Activated CD4-positive, alpha-beta T cell treated with anti-CD3 and anti-CD28 coated beads, Interleukin-2, Interleukin-6, amounts not matched to agents 100 ng/mL and 50 ng/mL, durations not matched to agents 16 hours and 8 hours (primary cell): Measurements from ENCODE around the gene EZH1.

Source experiments
- DNase-seq: peaks from one replicate; pipeline ENCODE4 v3.0.0-alpha.2; 2020

EZH1 gene

GRCh38 chr17:42744806-42745617 lies at the start of gene EZH1:
Gene EZH1, minus strand, starts transcription at chr17:42745040. Its CDS starts 16,099 bp downstream, at chr17:42728941.
- peak; percentile 96 for DNase-seq

GRCh38 chr17:42792545-42792944 lies 47.7 kb upstream of the EZH1 start:
- no peak for DNase-seq

GRCh38 chr17:42791948-42792347 lies 47.1 kb upstream of the EZH1 start:
- no peak for DNase-seq

GRCh38 chr17:42787266-42787665 lies 42.4 kb upstream of the EZH1 start:
- no peak for DNase-seq

- no peak for DNase-seq
Observed at GRCh38 chr17:42784811-42785592, 40.2 kb upstream of the EZH1 start.

GRCh38 chr17:42784409-42784808 lies 39.6 kb upstream of the EZH1 start:
- no peak for DNase-seq

GRCh38 chr17:42783791-42784138 lies 38.9 kb upstream of the EZH1 start:
- no peak for DNase-seq

- no peak for DNase-seq
Observed at GRCh38 chr17:42783062-42783790, 38.4 kb upstream of the EZH1 start.

- no peak for DNase-seq
Observed at GRCh38 chr17:42782166-42783061, 37.6 kb upstream of the EZH1 start.

- DNase-seq = no peak
Observed at GRCh38 chr17:42781639-42782165, 36.9 kb upstream of the EZH1 start.

GRCh38 chr17:42780851-42781638 lies 36.2 kb upstream of the EZH1 start:
- no peak for DNase-seq

GRCh38 chr17:42779936-42780850 lies 35.4 kb upstream of the EZH1 start, which contains the start of gene WNK4:
Gene WNK4, plus strand, starts transcription at chr17:42780610. Its CDS starts 89 bp downstream, at chr17:42780699.
- DNase-seq = no peak

GRCh38 chr17:42779304-42779935 lies 34.6 kb upstream of the EZH1 start:
- no peak for DNase-seq

- DNase-seq = no peak
Observed at GRCh38 chr17:42778570-42778969, 33.7 kb upstream of the EZH1 start.

- no peak for DNase-seq
Observed at GRCh38 chr17:42775534-42776098, 30.8 kb upstream of the EZH1 start.

- DNase-seq = no peak
Observed at GRCh38 chr17:42774066-42774745, 29.4 kb upstream of the EZH1 start.

- peak; percentile 88 for DNase-seq
Observed at GRCh38 chr17:42773290-42774035, 28.6 kb upstream of the EZH1 start, which contains the start of gene VPS25. Gene VPS25, plus strand, starts transcription at chr17:42773449. Its CDS starts 27 bp downstream, at chr17:42773476.

GRCh38 chr17:42772945-42773289 lies 28.1 kb upstream of the EZH1 start:
- no peak for DNase-seq
